HG02588 (cell line): ENCODE measurements around the gene FNBP1L.

Experiments used
- ATAC-seq: cut with Tn5 transposase; IDR thresholded peaks from one replicate; pipeline ENCODE4 v1.9.1; 2021; ENCODE audit warnings: mild to moderate bottlenecking, moderate library complexity; ENCODE audit not compliant: unreplicated experiment

FNBP1L gene

GRCh38 chr1:93447481-93448291 is at the start of gene FNBP1L:
Gene FNBP1L, plus strand, starts transcription at chr1:93448118. Its CDS starts 164 bp downstream, at chr1:93448282.
- no peak for ATAC-seq

GRCh38 chr1:93399781-93400180 is 48.1 kb upstream of the FNBP1L start:
- no peak for ATAC-seq

- ATAC-seq = no peak
Observed at GRCh38 chr1:93408203-93408602, 39.7 kb upstream of the FNBP1L start.

GRCh38 chr1:93411000-93411399 is 36.9 kb upstream of the FNBP1L start:
- ATAC-seq = no peak

GRCh38 chr1:93414749-93415148 is 33.2 kb upstream of the FNBP1L start:
- no peak for ATAC-seq

- no peak for ATAC-seq
Observed at GRCh38 chr1:93415296-93415695, 32.6 kb upstream of the FNBP1L start.

- ATAC-seq = no peak
Observed at GRCh38 chr1:93416183-93416582, 31.7 kb upstream of the FNBP1L start.

GRCh38 chr1:93419344-93419743 is 28.6 kb upstream of the FNBP1L start:
- ATAC-seq = no peak

- no peak for ATAC-seq
Observed at GRCh38 chr1:93420400-93420799, 27.5 kb upstream of the FNBP1L start.

GRCh38 chr1:93426181-93426580 is 21.7 kb upstream of the FNBP1L start:
- no peak for ATAC-seq

- ATAC-seq = no peak
Observed at GRCh38 chr1:93427656-93428055, 20.3 kb upstream of the FNBP1L start.

GRCh38 chr1:93433407-93433961 is 14.4 kb upstream of the FNBP1L start:
- ATAC-seq = no peak

GRCh38 chr1:93434088-93434487 is 13.8 kb upstream of the FNBP1L start:
- no peak for ATAC-seq

GRCh38 chr1:93434987-93435386 is 12.9 kb upstream of the FNBP1L start:
- ATAC-seq = no peak

- ATAC-seq = no peak
Observed at GRCh38 chr1:93435443-93435842, 12.5 kb upstream of the FNBP1L start.

- no peak for ATAC-seq
Observed at GRCh38 chr1:93436496-93436895, 11.4 kb upstream of the FNBP1L start.

- ATAC-seq = no peak
Observed at GRCh38 chr1:93437976-93438605, 9.8 kb upstream of the FNBP1L start.

- no peak for ATAC-seq
Observed at GRCh38 chr1:93438716-93439115, 9.2 kb upstream of the FNBP1L start.

GRCh38 chr1:93440272-93440671 is 7.6 kb upstream of the FNBP1L start:
- ATAC-seq = no peak

GRCh38 chr1:93440706-93441105 is 7.2 kb upstream of the FNBP1L start:
- ATAC-seq = no peak

- ATAC-seq = no peak
Observed at GRCh38 chr1:93441589-93441988, 6.3 kb upstream of the FNBP1L start.

- ATAC-seq = no peak
Observed at GRCh38 chr1:93442008-93442666, 5.8 kb upstream of the FNBP1L start.
